H1 (cell line): ENCODE results near the gene ADARB2. TPM values are rescaled to one million over a fixed set of nuclear protein-coding genes. Genes with fewer than 3 reads are reported as not detected.

Experiments used
- TBP ChIP-seq: IDR thresholded peaks from 2 replicates; pipeline ENCODE4 v1.6.1; 2011; ENCODE audit warnings: low read depth, low read length, improper control_type of control experiment
- polyA plus RNA-seq, 7 experiments: library from polyadenylated mRNA; depleted of rRNA in 3 of 7; stranded (reverse) in 5 of 7; unstranded in 2 of 7; fragments of >200 nt in 5 of 7; fragments of 200-250 nt in 2 of 7; gene quantifications; 1 replicate in 5 of 7; 2 replicates in 1 of 7; 4 replicates in 1 of 7; pipeline versions ENCODE4 v1.2.1 to v1.2.3, GENCODE V29; 2011 to 2013; ENCODE audit warnings: missing spikeins in 2 of 7, mixed read lengths in 2 of 7
- total RNA-seq: library from RNA; stranded (reverse); fragmentation: NEBNext Ultra II Directional; extraction: Animal tissue kit (Norgen Biotek cat#: 25700); gene quantifications from 2 replicates; pipeline ENCODE4 v1.2.1, GENCODE V29; 2021
- TF ChIP-seq, protein P1 (sequence below): fragments of 300-600 bp; sonication (generic); IDR thresholded peaks from 2 replicates; pipeline ENCODE4 v1.7.1; 2012; ENCODE audit warnings: low read length, moderate library complexity, mild to moderate bottlenecking, inconsistent platforms; ENCODE audit not compliant: insufficient replicate concordance

ADARB2 gene
- total and polyA plus RNA-seq, 2 of the 8 experiments (the other 6 are each of a cell fraction or from before 2014, with no cell fraction given) = 2.2 to 2.8 TPM

DNA sequence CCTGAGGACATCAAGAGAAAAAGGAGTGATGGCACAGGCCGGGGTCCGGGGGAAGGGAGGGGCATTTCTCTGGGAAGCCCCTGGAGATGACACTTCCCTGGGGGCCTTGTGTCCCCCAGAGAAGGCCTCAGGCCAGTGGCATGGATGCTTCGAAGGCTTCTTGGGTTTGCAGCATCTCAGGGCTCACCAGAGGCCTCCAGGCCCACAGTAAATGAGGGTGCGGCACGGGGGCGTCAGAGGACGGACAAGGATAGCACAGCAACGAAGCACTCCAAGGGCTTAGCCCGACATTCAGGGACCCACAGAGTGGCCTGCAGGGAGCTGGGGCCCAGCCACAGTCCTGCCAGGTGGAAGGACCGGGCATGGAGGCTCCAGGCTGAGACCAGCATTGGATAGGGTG lies 71.6 kb downstream of the ADARB2 start (continued):
- TF ChIP-seq, protein P1, sequence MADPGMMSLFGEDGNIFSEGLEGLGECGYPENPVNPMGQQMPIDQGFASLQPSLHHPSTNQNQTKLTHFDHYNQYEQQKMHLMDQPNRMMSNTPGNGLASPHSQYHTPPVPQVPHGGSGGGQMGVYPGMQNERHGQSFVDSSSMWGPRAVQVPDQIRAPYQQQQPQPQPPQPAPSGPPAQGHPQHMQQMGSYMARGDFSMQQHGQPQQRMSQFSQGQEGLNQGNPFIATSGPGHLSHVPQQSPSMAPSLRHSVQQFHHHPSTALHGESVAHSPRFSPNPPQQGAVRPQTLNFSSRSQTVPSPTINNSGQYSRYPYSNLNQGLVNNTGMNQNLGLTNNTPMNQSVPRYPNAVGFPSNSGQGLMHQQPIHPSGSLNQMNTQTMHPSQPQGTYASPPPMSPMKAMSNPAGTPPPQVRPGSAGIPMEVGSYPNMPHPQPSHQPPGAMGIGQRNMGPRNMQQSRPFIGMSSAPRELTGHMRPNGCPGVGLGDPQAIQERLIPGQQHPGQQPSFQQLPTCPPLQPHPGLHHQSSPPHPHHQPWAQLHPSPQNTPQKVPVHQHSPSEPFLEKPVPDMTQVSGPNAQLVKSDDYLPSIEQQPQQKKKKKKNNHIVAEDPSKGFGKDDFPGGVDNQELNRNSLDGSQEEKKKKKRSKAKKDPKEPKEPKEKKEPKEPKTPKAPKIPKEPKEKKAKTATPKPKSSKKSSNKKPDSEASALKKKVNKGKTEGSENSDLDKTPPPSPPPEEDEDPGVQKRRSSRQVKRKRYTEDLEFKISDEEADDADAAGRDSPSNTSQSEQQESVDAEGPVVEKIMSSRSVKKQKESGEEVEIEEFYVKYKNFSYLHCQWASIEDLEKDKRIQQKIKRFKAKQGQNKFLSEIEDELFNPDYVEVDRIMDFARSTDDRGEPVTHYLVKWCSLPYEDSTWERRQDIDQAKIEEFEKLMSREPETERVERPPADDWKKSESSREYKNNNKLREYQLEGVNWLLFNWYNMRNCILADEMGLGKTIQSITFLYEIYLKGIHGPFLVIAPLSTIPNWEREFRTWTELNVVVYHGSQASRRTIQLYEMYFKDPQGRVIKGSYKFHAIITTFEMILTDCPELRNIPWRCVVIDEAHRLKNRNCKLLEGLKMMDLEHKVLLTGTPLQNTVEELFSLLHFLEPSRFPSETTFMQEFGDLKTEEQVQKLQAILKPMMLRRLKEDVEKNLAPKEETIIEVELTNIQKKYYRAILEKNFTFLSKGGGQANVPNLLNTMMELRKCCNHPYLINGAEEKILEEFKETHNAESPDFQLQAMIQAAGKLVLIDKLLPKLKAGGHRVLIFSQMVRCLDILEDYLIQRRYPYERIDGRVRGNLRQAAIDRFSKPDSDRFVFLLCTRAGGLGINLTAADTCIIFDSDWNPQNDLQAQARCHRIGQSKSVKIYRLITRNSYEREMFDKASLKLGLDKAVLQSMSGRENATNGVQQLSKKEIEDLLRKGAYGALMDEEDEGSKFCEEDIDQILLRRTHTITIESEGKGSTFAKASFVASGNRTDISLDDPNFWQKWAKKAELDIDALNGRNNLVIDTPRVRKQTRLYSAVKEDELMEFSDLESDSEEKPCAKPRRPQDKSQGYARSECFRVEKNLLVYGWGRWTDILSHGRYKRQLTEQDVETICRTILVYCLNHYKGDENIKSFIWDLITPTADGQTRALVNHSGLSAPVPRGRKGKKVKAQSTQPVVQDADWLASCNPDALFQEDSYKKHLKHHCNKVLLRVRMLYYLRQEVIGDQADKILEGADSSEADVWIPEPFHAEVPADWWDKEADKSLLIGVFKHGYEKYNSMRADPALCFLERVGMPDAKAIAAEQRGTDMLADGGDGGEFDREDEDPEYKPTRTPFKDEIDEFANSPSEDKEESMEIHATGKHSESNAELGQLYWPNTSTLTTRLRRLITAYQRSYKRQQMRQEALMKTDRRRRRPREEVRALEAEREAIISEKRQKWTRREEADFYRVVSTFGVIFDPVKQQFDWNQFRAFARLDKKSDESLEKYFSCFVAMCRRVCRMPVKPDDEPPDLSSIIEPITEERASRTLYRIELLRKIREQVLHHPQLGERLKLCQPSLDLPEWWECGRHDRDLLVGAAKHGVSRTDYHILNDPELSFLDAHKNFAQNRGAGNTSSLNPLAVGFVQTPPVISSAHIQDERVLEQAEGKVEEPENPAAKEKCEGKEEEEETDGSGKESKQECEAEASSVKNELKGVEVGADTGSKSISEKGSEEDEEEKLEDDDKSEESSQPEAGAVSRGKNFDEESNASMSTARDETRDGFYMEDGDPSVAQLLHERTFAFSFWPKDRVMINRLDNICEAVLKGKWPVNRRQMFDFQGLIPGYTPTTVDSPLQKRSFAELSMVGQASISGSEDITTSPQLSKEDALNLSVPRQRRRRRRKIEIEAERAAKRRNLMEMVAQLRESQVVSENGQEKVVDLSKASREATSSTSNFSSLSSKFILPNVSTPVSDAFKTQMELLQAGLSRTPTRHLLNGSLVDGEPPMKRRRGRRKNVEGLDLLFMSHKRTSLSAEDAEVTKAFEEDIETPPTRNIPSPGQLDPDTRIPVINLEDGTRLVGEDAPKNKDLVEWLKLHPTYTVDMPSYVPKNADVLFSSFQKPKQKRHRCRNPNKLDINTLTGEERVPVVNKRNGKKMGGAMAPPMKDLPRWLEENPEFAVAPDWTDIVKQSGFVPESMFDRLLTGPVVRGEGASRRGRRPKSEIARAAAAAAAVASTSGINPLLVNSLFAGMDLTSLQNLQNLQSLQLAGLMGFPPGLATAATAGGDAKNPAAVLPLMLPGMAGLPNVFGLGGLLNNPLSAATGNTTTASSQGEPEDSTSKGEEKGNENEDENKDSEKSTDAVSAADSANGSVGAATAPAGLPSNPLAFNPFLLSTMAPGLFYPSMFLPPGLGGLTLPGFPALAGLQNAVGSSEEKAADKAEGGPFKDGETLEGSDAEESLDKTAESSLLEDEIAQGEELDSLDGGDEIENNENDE = no peak
- no peak for TF ChIP-seq TBP
